Activated naive CD4-positive, alpha-beta T cell (primary cell): ENCODE results near the gene GMDS.

ENCODE experiments used
- DNase-seq, 4 experiments: peaks; one replicate each; lab custom pipeline; 2025; lab: John Stamatoyannopoulos, UW

The GMDS gene

GRCh38 chr6:1895721-1896120 lies 349.7 kb downstream of the GMDS start:
- no peak for DNase-seq

DNA sequence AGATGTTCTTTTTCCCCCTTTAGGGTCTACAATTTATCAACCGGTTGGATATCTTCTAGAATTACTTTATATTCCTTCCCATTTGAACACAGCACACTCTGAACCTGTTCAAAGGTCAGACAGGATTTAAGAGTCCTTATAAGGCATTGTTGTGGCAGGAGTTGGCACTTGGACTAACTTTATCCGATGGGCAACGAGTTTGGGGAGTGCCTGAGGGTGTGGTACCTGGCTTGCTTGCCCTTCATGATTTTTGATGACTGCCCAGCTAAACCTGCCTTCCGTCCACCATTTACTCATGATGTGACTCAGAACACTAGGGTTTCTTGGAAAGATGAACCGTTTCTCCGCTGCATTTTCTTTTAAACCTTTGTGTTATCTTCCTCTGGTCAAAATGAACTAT lies 350.5 kb downstream of the GMDS start:
- DNase-seq, result no peak

- DNase-seq, result no peak
Measured at GRCh38 chr6:1893470-1894130, 351.8 kb downstream of the GMDS start.

GRCh38 chr6:1892716-1893115 lies 352.7 kb downstream of the GMDS start:
- no peak for DNase-seq

DNA sequence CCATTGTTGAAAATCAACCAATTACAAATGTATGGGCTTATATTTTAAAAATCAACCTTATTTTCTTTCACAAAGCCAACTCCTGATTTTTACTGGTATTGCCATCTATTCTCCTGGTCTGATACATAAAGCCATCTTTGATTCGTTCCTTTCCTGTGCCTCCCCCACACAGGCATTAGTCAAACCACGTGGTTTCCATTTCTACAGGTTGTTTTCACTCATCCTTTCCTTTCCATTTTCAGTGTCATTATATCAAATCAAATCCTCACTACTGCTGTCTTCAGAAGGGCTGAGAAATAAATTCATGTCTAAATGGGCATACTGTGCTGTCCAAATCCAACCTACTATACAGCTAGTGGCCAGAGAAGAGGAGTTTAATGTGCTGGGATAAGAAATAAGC lies 354.4 kb downstream of the GMDS start:
- no peak for DNase-seq

- no peak for DNase-seq
Measured at GRCh38 chr6:1890071-1890470, 355.3 kb downstream of the GMDS start.

DNA sequence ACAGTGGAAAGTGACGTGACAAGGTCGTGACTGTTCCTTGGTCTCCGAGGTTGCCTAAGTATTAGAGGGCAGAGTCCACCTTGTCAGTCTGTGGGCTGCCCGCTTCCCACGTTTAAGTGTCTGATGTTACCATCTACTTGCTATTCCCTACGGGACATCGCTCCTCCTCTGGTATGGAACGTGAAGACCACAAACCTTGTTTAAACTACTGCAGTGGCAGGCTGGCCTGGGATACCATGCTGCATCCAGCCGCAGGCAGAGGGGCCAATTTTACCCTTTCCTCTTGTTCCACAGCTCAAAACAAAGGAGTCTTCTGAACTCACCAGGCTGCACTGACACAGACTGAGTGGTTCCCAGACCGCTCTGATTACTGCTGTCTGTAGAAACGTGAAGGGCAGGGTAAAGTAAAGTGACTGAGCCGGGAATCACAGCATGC lies 359.8 kb downstream of the GMDS start:
- DNase-seq, result no peak

GRCh38 chr6:1884313-1884712 lies 361.1 kb downstream of the GMDS start:
- DNase-seq, result no peak

DNA sequence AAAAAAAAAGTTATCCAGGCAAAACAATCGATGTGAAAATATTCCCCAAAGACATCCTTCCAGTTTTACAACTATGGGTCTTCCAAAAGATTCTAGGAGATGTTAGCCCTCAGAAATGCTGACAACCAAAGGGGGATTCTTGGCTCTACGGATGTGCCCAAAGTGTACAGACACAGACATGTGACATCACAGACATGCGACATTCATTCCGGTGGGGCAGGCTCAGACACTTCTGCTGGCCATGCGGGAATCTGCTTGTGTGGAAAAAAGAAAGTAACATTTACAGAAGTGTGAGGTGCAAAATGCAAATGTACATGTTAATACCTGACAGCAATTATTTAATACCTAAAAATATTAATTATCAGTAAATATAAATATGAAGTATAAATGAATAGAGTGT lies 367.1 kb downstream of the GMDS start:
- DNase-seq, result no peak

- no peak for DNase-seq
Measured at GRCh38 chr6:1873781-1874180, 371.6 kb downstream of the GMDS start.

DNA sequence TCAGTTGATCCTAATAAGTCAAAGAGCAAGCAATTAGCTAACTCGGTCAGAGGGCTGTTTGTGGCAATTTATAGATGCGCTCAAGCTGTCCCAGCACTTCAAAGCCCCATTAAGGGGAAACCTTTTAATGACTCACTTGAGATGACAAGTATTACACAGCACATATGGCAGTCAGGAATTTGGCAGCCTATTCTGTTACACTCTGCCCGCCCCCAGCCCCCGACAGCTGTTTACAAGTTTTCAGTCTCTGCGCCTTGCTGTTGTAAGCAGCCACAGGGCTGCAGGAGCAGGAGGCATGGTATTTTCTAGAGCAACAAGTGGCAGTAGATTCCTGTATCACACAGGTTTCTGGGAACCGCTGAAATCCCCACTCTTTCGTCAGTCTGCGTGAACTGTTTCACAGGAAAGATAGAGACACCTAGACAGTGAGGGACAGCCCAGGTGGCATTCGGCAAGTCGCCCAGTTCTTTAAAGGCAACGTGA lies 372.7 kb downstream of the GMDS start:
- no peak for DNase-seq

DNA sequence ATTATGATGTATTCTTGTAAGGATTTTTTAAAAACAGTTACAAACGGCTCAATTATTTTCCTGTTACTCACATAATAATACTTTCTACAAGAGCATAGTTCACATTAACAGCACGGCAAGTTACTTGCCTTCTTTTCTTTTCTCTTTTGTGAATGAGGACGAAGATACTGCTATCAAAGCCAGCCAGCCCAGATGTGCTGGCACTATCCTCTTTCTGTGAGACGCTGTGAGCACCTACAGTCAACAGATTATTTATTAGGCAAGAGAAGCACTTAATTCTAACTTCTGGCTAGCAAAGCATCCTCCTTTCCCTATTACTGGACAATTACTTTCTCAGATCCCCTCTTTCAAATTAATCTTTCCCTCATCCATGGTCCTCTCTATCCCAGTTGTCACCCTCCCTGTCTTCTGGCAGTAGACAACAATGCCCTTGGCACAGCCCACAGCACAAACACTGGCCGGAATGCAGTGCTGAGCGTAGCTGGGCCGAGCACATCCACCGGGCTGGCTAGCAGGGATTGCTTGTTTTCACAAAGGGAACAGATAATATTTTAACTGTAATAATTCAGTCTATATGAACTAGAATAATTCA lies 373.6 kb downstream of the GMDS start:
- DNase-seq, result no peak

DNA sequence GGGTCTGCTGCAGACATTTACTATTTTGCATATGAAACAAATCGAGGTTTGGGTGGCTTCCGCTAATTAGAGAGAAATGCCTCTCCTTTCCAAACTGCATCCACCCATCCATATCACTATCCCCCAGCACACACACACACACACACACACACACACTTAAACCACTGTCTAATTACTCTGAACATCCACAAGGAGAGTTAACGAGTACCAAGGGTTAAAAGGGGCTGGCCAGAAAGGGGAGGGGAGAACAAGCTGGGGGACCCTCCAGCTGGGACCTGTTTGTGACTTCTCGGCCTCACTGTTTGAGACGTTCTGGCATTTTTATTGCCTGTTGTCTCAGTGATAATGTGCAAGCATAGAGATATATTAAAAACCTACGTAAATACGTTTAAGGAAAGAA lies 374.5 kb downstream of the GMDS start:
- DNase-seq, result no peak

- no peak for DNase-seq
Measured at GRCh38 chr6:1870251-1870650, 375.2 kb downstream of the GMDS start.

DNA sequence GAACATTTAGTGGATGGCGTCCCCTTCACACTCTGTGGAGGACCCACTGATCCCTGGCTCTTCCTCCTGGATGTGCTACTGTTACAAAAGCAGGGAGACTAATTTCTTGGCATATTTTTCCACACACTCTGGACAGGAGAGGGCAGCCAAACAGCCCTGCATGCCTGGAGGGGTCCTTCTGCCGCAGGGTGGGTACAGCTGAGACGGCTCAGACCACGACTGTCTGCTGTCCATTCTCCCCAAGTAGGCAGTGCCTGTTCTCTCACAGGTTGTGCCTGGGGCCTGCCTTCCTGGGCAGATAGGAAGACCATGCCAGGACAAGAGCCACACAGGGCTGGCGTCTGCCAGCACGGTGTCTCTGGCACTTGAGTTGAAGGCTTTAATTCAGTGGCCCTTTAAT lies 375.6 kb downstream of the GMDS start:
- no peak for DNase-seq

DNA sequence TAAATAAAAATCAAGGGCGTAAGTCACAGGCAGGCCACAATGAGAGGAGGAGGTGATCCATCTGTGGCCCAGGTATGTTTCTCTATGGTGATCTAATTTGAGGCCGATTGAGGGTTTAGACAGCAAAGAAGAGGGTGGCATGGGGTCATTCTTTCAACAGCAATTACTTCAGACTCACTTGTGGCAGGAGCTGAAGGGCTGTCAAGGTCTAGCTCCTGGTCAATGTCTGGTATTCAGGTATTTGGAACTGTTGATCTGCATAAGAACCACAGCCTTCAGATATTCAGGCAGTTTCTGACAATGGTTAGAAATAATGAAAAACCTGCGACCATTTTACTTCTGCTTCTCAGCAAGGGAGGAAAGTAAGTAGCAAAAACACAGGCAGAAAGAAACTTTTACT lies 376.1 kb downstream of the GMDS start:
- no peak for DNase-seq

- DNase-seq, result no peak
Measured at GRCh38 chr6:1868561-1869261, 376.7 kb downstream of the GMDS start.

DNA sequence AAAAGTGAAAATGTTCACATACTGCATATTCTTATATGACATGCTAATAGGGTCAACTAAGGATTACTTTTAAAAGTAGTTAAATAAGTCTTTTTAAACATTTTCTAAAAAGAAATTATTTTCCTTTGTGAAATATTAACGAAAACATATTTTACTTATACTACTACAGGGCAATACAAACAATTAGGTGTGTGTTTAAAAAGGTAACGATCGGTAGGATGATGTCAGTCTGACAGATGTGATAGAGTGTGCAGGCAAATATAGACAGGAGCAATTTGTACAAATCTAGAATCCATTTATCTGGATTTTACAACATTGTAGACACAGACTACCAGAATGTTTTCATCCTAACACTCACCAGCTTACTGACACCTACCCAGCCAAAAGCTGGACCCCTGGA lies 378.2 kb downstream of the GMDS start:
- DNase-seq, result no peak

DNA sequence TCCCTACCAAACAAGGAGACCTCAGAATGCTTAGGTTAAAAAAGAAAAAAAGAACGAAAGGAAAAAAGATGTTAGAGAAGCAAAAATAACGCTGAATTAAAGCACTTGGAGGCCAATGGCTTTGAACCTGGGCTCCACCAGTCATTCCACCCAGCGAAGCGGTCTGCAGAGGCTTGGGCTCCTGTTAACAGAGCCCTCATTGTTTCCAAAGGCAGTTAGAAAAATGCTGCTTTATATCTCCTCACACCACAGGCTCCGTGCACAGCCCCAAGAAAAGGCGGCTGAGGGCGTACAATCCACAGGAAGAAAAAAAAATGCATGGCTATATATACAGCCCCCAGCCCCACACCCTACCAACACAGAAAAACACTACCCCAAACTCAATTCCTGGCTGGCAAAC lies 379.8 kb downstream of the GMDS start:
- DNase-seq, result no peak

DNA sequence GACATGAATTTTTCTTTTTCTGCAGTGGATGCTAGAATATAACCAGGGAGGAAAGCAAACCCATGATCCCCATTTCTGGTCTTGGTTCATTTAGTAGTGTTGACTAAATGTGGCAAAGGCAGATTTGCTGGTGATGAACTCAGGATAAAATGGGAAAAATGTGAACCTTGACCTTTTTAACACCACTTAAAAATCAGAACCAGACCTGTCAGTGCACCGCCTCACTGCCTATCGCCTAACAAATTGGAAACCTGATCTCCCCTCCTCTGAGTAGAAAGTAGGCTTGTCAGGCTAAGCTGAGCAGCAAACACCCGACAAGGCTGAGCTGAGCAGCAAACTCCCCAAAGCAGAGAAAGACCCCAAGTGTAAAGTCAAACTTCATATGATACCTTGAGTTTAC lies 380.9 kb downstream of the GMDS start:
- no peak for DNase-seq

- no peak for DNase-seq
Measured at GRCh38 chr6:1862411-1862810, 383.0 kb downstream of the GMDS start.

DNA sequence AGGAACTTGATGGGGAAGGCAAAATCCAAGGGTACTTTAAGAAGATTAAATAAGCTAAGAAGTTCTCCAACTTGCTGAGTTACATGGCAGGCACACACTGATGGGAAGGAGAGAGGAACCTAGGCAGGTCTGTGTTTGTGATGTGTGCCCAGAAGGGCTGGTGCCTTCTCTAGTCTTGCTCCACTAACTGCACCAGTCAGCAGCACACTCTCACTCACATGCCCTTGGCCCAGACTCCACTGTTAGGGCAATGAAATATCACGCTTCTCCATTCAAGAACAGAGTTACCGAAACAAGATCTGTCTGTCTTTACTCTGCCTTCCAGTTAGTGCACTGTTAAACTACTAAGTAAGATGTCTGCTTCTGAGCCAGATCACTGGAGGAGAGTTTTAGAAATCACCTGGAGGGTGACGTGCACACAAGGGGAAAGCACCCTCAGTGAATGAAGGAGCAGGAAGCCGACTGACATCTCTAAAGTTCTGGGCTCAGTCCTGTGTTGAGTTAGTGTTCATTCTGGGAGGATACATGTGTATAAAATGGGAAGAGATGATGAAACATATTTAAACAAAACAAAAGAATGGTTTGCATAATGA lies 384.6 kb downstream of the GMDS start:
- DNase-seq, result no peak

DNA sequence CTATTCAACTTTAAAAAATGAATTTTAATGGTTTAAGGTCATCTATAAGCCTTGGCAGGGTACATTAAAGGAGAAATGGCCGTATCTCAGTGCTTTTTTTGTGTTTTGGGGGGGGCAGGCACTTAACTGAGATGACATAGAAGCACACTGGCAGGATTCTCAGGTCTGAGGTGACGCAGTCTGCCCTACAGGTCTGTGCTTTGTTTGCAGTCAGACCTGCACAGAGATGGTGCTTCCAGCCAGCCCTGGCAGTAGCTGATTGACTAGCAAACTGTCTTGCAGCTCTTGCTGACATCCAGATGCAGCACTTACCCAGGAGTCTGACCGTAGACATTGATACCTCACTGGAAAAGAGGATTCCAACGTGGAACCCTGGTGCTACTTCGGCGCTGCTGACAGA lies 386.5 kb downstream of the GMDS start:
- no peak for DNase-seq
